ENCODE data around the gene NDUFAF2.
"Not testable (repeated sequence)": the region's sequence is repeated elsewhere in the genome, so short reads cannot be mapped to it uniquely, and the experiment has no call there.

Gene NDUFAF2

DNA sequence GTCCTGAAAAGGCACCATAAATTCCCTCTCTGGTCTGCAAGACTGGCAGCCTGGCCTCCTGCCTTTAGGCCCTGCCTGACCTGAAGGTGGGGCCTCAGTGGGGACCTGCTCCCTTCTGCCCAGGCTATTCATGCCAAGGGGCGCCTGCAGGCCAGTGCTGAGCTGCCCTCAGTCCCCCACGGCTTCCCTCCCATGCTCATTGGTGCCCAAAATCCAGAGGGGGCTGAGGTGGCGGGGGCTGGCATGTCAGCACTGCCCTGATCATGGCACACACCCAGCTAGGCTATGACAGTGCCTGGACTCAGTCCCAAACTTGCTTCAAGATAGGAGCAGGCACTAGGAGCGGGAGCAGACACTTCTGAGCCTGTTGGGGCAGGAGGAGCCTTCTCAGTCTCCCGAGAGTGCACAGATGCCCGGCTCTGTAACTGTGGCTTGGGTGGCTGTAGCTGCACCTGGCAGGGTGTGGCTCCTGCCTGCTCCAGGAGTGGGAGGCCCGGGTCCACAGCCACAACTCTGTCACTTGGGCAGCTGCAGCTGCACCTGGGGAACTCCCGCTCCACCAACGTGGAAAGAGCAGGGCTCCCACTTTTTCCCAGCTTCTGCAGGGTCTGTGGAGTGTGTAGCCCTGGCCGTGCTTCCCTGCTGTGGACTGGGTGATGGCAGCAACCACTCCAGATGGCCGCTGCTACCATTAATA lies 49.0 kb downstream of the NDUFAF2 start:
- DNase-seq = no peak

DNA sequence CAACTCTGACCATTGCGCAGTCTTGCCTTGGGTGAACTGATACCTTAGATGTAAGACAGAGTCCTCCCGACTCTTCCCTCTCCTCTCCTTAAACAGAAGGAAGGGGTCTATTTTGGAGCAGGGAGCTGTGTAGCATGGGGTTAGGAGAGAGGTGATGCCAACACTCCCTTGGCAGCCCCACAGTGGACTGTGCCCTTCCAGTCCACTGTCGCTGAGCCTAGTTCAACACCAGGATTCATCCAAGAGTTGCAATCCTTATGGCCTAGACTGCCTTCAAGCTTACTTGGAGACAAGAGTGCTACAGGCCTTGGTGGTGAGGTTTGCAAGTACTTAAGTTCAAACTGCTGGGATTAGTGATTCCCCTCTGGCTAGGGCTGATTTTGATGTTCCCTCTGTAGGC lies 51.4 kb downstream of the NDUFAF2 start:
- no peak for DNase-seq

DNA sequence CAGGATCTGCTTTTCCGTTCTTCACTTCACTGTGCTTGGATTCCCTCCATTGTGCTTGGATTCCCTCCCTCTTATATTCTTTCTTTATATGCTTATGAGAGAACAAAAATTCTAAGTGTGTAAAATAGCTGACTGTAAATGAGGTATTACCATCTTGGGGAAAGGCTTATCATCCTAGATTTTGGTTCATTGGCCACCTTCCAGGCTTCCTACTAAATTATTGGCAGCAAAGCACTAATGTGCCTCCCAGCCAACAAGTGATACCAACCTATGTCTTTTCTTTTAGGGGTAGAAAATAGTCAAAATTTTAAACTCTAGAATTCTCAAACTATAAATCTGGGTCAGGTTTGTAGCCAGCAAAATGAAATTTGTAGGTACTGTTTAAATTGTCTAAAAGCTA lies 52.7 kb downstream of the NDUFAF2 start:
- DNase-seq = no peak

DNA sequence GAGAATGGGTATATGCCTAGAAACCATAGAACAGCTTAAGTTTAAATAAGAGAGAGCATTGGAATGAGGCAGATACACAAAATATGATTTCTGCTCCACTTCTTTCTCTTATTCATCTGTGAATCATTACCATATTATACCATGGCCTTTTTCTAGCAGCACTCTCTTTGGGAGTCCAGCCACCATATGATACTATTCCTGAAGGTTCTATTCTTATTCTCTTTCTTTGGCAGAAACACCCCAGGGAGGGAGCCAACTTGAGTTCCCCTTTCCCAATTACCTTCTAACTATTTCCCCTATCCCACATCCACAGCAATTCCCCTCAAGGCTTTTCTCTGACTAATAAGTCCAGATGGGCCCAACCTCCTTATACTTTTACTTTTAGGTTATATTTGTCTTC lies 55.9 kb downstream of the NDUFAF2 start:
- no peak for DNase-seq

DNA sequence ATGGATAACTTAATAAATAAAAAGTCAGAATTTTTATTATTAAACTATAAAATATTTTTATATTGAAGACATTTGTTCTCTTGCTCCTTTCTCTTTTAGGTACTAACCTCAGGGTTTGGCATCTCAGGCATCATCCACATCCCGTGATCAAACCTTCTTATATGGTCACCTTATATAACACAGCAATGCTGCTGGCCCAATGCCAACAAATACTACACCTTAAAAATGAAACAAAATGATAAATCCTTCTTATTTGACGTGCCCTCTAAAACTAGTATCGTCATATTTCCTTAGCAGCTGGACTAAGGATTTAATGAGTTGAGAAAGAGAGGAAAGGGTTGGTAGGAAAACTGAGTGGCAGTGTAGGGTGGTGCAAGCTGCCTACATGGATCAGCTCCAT lies 56.6 kb downstream of the NDUFAF2 start:
- DNase-seq = no peak

- no peak for DNase-seq
These were observed 57.8 kb downstream of the NDUFAF2 start for GRCh38 chr5:61002611-61003355.

DNA sequence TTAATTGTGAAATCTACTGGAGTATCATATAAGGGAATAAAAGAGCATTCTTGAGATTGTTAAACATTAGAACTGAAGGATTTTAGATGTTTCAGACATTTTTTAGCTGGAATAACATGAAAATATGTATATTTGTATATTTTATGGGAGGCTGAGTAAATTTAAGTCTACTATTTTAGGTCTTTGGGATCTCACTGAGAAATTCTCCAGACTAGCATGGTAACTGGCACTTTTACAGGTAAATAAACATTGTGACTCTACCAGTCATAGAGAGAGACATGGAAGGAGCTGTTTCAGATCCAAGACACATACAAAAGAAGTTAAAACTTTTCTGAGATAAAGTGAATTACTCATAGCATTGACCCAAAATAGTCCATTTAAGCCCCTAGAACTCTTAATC lies 59.4 kb downstream of the NDUFAF2 start:
- DNase-seq = no peak

- DNase-seq = peak; percentile 3
These were observed 64.9 kb downstream of the NDUFAF2 start for GRCh38 chr5:61009907-61010306.

DNA sequence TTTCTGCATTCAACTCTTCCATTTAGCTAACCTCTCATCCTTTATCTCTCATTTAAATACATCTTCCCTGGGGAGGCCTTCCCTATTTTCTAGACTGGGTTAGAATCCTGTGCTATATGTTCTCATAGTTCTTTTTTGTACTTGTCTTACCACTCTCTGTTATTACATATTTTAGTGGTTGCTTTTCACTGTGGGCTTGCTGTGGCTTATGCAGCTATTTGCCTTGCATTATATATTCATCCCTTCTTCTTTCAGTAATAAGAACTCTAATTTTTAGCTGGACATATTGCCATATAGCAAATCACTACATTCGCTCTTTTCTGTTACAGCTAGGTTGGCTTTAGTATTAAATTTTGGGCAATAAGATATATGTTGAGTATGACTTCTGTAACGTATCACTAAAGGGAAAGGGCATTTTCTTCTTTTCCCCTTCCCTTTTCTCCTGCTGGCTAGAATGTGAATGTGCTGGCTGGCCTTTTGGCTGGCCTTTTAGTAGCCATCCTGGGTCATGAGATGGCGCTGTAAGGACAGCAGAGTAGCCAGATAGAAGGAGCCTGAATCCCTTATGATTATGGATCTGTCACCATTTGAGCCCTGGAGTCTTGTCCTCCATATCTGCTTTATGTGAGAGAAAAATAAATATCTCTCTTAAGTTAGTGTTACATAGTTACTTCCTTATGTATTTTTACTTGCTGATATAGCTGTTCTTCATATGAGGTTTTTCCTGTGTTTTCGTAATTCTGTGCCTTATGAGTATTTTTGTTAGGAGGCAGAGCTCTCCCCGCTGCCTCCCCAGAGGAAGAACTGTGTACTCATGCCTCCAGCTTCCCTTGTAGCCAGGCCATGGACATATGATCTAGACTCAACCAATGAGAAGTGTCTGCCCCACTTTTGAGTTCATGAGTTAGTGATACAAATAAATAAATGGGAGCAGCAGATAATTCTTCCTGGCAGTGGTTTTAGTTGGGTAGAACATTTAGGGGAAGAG lies 65.8 kb downstream of the NDUFAF2 start:
- no peak for DNase-seq

DNA sequence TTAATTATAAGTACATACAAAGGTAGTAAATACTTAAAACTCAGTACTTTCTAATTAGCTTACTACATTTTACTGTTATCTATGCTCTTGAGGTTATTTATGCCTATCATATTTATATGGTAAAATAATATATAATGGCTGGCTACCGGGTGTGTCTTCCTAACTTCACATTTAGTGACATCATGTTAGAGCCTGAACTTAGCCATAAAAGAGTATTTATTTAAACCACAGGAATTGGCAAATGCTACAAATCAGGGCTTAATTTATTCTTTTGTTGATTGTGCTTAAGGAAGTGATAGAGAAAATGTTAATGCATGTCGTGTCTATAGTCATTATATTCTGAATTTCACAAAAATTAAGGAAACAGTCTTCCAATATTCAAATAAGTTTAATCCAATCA lies 73.1 kb downstream of the NDUFAF2 start:
- no peak for DNase-seq

DNA sequence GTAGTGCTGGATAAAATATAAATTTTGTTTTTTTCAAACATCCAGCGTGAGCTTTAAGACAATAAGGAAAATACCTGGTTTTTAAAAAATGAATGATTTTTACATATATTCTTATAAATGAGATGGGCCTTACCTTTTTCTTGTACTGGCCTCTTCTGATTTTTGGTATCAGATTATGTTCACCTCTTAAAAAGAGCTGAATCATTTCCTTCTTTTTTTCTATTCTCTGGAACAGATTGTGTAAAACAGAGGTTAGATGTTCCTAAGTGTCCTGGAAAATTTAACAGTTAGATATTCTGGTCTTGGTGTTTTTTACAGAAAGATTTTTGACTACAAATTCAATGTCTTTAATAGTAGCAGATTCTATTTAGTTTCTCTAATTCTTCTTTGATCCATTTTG lies 74.6 kb downstream of the NDUFAF2 start:
- DNase-seq = no peak

DNA sequence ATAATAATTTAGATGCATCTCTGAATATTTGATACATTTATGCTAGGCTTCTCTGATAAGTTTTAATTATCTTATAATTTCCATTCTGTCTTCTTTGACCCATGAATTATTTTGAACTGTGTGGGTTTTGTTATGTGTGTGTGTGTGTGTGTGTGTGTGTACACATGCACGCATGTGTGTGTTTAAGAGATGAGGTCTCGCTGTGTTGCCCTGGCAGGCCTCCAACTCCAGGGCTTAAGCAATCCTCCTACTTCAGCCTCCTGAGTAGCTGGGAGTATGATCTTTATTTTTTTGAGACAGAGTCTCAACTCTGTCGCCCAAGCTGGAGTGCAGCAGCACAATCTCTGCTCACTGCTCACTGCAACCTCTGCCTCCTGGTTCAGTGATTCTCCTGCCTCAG lies 75.4 kb downstream of the NDUFAF2 start:
- DNase-seq = no peak

- no peak for DNase-seq
These were observed 78.1 kb downstream of the NDUFAF2 start for GRCh38 chr5:61023131-61023530.

GRCh38 chr5:61026004-61026403 lies 81.0 kb downstream of the NDUFAF2 start:
- DNase-seq = no peak

DNA sequence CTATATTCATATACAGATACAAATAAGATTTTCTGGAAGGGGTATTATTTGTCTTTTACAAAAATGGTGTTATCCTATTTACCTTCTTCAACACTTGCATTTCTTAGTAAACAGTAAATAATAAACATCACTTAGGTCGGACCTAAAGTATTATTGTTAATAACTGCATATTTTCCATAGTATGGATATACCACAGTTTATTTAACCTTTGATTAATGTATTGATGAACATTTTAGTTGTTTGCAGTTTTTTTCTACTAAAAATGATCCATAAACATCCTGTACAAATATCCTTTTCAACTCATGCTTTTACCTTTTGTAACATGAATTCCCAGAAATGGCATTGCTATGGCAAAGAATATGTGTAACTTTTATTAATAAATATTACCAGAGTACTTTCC lies 83.4 kb downstream of the NDUFAF2 start:
- DNase-seq = no peak

- DNase-seq = no peak
These were observed 84.6 kb downstream of the NDUFAF2 start for GRCh38 chr5:61029456-61030162.

- DNase-seq = no peak
These were observed 85.1 kb downstream of the NDUFAF2 start for GRCh38 chr5:61030163-61030482.

DNA sequence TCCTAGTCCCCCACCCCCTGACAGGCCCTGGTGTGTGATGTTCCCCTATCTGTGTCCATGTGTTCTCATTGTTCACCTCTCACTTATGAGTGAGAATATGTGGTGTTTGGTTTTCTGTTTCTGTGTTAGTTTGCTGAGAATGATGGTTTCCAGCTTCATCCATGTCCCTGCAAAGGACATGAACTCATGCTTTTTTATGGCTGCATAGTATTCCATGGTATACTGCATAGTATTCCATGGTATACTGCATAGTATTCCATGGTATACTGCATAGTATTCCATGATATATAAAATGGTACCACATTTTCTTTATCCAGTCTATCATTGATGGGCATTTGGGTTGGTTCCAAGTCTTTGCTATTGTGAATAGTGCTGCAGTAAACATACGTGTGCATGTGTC lies 86.3 kb downstream of the NDUFAF2 start:
- DNase-seq = not testable (repeated sequence)

- no peak for DNase-seq
These were observed 99.5 kb downstream of the NDUFAF2 start for GRCh38 chr5:61044545-61044944.

GRCh38 chr5:61047346-61047745 lies 102.3 kb downstream of the NDUFAF2 start:
- DNase-seq = no peak

- DNase-seq = no peak
These were observed 103.5 kb downstream of the NDUFAF2 start for GRCh38 chr5:61048534-61048933.

- no peak for DNase-seq
These were observed 105.3 kb downstream of the NDUFAF2 start for GRCh38 chr5:61050292-61050691.

DNA sequence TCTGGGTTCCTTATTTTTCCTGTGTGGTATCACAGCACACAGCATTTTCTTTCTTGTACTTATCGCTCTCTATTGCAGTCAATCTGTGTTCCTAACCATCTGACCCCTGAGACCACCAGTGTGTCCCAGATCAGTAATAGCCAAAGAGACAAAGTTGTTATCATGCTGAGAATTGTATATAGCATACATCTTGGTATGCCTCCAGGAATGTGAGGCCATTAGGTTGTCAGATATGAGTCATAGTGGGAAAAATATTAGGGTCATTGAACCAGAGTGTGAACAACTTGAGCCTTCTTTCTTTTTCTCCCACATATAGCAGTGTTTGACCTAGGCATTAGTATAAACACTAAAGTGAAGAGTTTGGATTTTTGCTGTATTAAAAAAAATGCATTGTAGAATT lies 106.3 kb downstream of the NDUFAF2 start:
- no peak for DNase-seq

All from NCI-H82 (cell line).